Gastrocnemius medialis (tissue), 4 donors: Measurements from ENCODE around the gene WNT5A.

ENCODE experiments used
- POLR2A ChIP-seq, 2 donors: fragments of 450-650 bp; IDR thresholded peaks; one replicate each; pipeline ENCODE4 v1.6.1; 2017; ENCODE audit warnings: antibody characterized with exemption in 2 of 2, mild to moderate bottlenecking in 2 of 2, moderate library complexity in 2 of 2
- TF ChIP-seq, protein P1 (sequence below), 5 experiments: fragments of 450-650 bp in 3 of 5; fragments of 200-600 bp in 2 of 5; sonication (generic) in 2 of 5; IDR thresholded peaks in 4 of 5; conservative IDR thresholded peaks in 1 of 5; 1 replicate in 4 of 5; 2 replicates in 1 of 5; pipeline ENCODE4 v1.5.1; 2016 to 2019; ENCODE audit warnings: antibody characterized with exemption in 5 of 5, mild to moderate bottlenecking in 3 of 5, moderate library complexity in 3 of 5

DNA sequence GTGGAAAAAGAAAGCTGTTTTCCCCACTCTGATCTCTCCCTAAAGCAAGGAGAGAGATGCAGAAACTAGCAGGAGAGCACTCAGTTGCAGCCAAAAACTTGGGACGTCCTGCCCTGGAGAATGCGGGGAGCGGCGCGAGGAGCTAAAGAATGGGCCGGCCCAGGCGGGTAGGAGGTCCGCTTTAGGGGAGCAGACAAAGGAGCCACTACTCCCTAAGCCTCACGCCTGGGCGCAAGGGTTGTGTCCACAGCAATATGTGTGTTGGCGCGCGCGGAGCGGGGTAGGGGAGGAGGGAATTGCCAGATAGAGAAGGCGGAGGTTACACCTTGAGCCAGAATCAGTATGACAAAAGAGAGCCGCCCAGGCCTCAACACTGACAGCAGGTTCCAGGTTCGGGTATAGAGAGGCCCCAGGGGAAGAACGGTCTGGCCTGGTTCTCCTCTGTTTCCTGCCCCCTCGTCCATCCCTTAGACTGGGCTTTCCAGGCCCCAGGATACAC lies 2.9 kb downstream of the WNT5A start:
- no peak for TF ChIP-seq POLR2A (IDR thresholded peaks at IDR 0.05)
- TF ChIP-seq, protein P1, sequence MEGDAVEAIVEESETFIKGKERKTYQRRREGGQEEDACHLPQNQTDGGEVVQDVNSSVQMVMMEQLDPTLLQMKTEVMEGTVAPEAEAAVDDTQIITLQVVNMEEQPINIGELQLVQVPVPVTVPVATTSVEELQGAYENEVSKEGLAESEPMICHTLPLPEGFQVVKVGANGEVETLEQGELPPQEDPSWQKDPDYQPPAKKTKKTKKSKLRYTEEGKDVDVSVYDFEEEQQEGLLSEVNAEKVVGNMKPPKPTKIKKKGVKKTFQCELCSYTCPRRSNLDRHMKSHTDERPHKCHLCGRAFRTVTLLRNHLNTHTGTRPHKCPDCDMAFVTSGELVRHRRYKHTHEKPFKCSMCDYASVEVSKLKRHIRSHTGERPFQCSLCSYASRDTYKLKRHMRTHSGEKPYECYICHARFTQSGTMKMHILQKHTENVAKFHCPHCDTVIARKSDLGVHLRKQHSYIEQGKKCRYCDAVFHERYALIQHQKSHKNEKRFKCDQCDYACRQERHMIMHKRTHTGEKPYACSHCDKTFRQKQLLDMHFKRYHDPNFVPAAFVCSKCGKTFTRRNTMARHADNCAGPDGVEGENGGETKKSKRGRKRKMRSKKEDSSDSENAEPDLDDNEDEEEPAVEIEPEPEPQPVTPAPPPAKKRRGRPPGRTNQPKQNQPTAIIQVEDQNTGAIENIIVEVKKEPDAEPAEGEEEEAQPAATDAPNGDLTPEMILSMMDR (IDR thresholded peaks at IDR 0.05 in 4 of 5, conservative IDR thresholded peaks at IDR 0.05 in 1 of 5), result no peak
